ENCODE data around the gene MAP3K4. TPM values are rescaled to one million over a fixed set of nuclear protein-coding genes. Genes with fewer than 3 reads are reported as not detected.

MAP3K4 gene
- total RNA-seq, 1 donor from 2014 or later: 41.2 TPM

DNA sequence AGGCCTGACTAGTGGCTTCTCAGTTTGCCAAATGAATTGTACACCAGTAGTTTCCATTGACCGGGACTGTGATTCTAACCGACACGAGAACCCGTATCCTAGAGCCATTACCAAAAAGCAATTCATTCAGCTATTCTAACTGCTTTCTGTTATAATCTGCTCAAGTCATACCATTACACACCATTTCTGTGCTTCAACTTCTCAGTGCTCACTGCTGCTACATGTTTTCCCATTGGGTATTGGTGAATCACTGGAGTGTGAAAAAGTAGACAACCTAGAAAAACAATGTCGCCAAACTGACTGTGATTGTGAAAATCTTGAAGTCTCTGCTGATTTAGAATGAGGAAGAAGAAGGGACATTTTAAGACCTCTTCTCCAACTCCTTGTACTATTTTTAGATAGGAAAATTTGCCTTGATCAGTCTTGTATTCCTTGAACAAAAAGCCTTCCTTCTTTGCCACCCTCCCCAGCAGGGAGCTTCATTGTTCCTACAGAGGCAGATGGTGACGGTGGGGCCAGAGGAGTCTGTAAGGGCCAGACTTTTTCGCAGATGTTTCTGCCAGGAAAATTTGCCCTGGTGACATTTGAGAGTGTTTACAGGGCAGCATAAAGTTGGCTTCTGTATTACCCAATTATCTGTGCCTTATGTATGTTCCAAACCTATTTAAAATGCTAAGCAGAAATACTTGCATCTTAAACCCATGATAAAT is 31.7 kb upstream of the MAP3K4 start:
- Mint-ChIP-seq H3K27ac (ENCODE audit: unreplicated experiment) (no peak overlapping the region), H3K27me3 (ENCODE audit: unreplicated experiment) (peaks cover 3% of the 10 kb centered on the region), H3K36me3 (ENCODE audit: low read depth, unreplicated experiment) (no peaks in the 10 kb centered on the region), H3K9me3 (ENCODE audit: unreplicated experiment) (no peaks in the 10 kb centered on the region), H3K4me1 (ENCODE audit: unreplicated experiment) (no peaks in the 10 kb centered on the region), H3K4me3 (ENCODE audit: unreplicated experiment) (no peak overlapping the region)
- TF ChIP-seq, protein P1, sequence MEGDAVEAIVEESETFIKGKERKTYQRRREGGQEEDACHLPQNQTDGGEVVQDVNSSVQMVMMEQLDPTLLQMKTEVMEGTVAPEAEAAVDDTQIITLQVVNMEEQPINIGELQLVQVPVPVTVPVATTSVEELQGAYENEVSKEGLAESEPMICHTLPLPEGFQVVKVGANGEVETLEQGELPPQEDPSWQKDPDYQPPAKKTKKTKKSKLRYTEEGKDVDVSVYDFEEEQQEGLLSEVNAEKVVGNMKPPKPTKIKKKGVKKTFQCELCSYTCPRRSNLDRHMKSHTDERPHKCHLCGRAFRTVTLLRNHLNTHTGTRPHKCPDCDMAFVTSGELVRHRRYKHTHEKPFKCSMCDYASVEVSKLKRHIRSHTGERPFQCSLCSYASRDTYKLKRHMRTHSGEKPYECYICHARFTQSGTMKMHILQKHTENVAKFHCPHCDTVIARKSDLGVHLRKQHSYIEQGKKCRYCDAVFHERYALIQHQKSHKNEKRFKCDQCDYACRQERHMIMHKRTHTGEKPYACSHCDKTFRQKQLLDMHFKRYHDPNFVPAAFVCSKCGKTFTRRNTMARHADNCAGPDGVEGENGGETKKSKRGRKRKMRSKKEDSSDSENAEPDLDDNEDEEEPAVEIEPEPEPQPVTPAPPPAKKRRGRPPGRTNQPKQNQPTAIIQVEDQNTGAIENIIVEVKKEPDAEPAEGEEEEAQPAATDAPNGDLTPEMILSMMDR (IDR thresholded peaks at IDR 0.05; ENCODE audit: unreplicated experiment): no peak
- no peak for DNase-seq (ENCODE audit: low spot score)

DNA sequence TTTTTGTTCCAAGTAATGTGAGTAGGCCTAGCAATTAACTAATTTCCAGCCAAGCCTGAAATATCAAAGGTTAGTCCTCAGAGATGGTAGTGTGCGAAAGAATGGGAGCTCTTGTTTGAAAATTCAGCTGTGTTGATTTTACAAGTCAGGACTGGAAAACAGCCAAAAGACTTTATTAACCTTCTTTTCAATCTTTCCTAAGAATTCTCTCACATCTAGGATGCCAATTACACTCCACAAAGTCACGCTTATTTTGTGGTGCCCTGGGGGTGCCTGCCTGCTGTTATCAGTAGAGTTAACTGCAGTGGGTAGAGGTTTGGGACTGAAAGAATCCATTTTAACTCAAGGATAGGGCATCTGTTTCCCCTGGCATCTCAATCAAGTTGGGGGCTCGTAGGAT is 30.7 kb upstream of the MAP3K4 start:
- Mint-ChIP-seq H3K27me3 (ENCODE audit: unreplicated experiment) (peaks cover 3% of the 10 kb centered on the region), H3K36me3 (ENCODE audit: low read depth, unreplicated experiment) (no peaks in the 10 kb centered on the region), H3K4me3 (ENCODE audit: unreplicated experiment) (no peak overlapping the region), H3K27ac (ENCODE audit: unreplicated experiment) (no peak overlapping the region), H3K4me1 (ENCODE audit: unreplicated experiment) (no peaks in the 10 kb centered on the region), H3K9me3 (ENCODE audit: unreplicated experiment) (no peaks in the 10 kb centered on the region)
- TF ChIP-seq, protein P1 (IDR thresholded peaks at IDR 0.05; ENCODE audit: unreplicated experiment): no peak
- DNase-seq (ENCODE audit: low spot score): no peak

DNA sequence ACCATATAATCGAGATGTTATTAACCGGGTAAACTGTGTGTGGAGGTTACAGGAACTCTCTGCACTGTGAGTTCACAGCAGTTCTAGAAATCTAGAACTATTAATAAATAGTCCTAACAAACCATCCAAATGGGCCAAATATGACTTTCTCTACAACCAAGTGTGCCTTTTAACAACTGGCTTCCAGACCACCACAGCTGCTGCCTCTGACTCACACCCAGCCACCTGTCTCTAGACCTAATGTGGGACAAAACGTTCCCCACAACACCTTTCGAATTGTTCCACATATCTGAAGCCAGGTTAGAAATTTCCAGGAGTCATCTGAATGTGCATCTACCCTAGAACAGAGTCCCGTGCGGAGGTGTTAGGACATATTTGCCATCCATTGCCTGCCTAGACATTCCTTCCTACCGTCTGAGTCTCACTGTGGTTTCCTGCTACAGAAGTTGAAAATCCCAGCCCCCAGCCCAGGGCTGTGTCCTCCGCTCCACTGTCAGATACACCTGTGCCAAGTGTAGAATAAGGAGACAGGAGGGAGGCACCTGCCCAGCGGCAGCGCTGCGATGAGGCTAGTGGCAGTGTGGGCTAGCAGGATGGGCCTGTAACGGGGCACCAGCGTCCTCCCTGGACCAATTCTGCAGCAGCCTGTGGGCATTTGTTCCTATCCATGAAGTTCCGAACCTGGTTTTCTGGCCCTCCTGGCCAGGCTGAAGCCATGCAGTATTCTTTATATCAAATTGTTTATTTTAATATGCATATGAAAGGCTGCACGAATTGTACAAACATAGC is 28.5 kb upstream of the MAP3K4 start:
- H3K9me3 Mint-ChIP-seq (ENCODE audit: unreplicated experiment): no peaks in the 10 kb centered on the region
- H3K4me1 Mint-ChIP-seq (ENCODE audit: unreplicated experiment): no peaks in the 10 kb centered on the region
- H3K4me3 Mint-ChIP-seq (ENCODE audit: unreplicated experiment): no peak overlapping the region
- H3K27me3 Mint-ChIP-seq (ENCODE audit: unreplicated experiment): peaks cover 3% of the 10 kb centered on the region
- DNase-seq (ENCODE audit: low spot score): no peak
- no peak overlapping the region for H3K27ac Mint-ChIP-seq (ENCODE audit: unreplicated experiment)
- TF ChIP-seq, protein P1 (IDR thresholded peaks at IDR 0.05; ENCODE audit: unreplicated experiment): no peak
- H3K36me3 Mint-ChIP-seq (ENCODE audit: low read depth, unreplicated experiment): no peaks in the 10 kb centered on the region

DNA sequence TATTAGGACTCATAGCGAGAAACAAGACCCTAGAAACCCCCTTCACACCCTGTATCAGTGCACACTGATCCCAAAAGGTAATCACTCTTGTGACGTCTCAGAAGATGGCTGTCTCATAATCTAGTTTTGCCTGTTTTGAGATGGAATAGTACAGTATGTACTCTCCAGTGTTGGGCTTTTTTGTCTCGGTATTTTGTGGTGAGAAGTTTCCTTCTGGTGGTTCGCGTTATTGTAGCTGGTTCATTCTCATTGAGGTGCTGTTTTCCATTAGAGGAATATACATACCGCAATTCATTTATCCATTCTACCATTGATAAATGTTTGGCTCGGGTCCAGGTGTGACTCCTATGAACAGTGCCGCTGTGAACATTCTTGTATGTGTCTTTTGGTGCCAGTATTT is 27.9 kb upstream of the MAP3K4 start:
- TF ChIP-seq, protein P1 (IDR thresholded peaks at IDR 0.05; ENCODE audit: unreplicated experiment): no peak
- H3K9me3 Mint-ChIP-seq (ENCODE audit: unreplicated experiment): no peaks in the 10 kb centered on the region

DNA sequence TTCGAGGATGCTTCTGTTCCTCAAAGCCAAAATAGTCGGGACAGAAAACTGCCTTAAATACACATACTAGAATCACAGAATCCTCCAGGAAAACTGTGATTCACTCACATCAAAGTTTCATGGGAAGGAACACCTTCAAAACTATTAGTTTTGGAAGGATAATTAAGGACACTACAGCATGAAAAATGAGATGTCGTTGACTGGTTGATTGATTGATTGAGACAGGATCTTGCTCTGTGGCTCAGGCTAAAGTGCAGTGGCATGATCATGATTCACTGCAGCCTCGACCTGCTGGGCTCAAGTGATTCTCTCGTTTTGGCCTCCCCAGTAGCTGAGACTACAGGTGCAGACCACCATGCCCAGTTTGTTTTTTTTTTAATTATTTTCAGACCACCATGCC is 25.7 kb upstream of the MAP3K4 start:
- H3K4me3 Mint-ChIP-seq (ENCODE audit: unreplicated experiment): no peak overlapping the region
- H3K4me1 Mint-ChIP-seq (ENCODE audit: unreplicated experiment): no peaks in the 10 kb centered on the region
- no peak for DNase-seq (ENCODE audit: low spot score)
- TF ChIP-seq, protein P1 (IDR thresholded peaks at IDR 0.05; ENCODE audit: unreplicated experiment): no peak
- peaks cover 3% of the 10 kb centered on the region for H3K27me3 Mint-ChIP-seq (ENCODE audit: unreplicated experiment)
- no peaks in the 10 kb centered on the region for H3K36me3 Mint-ChIP-seq (ENCODE audit: low read depth, unreplicated experiment)
- no peaks in the 10 kb centered on the region for H3K9me3 Mint-ChIP-seq (ENCODE audit: unreplicated experiment)
- no peak overlapping the region for H3K27ac Mint-ChIP-seq (ENCODE audit: unreplicated experiment)

More for the DNA sequence above, 27.9 kb upstream of the MAP3K4 start:
- peaks cover 3% of the 10 kb centered on the region for H3K27me3 Mint-ChIP-seq (ENCODE audit: unreplicated experiment)
- no peaks in the 10 kb centered on the region for H3K4me1 Mint-ChIP-seq (ENCODE audit: unreplicated experiment)
- no peaks in the 10 kb centered on the region for H3K36me3 Mint-ChIP-seq (ENCODE audit: low read depth, unreplicated experiment)
- no peak overlapping the region for H3K27ac Mint-ChIP-seq (ENCODE audit: unreplicated experiment)
- no peak for DNase-seq (ENCODE audit: low spot score)
- no peak overlapping the region for H3K4me3 Mint-ChIP-seq (ENCODE audit: unreplicated experiment)
